Measurements from ENCODE around the gene PLTP. TPM values are rescaled to one million over a fixed set of nuclear protein-coding genes. Genes with fewer than 3 reads are reported as not detected.
A peak's percentile ranks its signal among the peaks of the same experiment; 100 is the strongest.

PLTP gene
- total and polyA plus RNA-seq, 2 of the 13 experiments (the other 11 are each of a cell fraction or from before 2014, with no cell fraction given), result 16.9 to 28.6 TPM

DNA sequence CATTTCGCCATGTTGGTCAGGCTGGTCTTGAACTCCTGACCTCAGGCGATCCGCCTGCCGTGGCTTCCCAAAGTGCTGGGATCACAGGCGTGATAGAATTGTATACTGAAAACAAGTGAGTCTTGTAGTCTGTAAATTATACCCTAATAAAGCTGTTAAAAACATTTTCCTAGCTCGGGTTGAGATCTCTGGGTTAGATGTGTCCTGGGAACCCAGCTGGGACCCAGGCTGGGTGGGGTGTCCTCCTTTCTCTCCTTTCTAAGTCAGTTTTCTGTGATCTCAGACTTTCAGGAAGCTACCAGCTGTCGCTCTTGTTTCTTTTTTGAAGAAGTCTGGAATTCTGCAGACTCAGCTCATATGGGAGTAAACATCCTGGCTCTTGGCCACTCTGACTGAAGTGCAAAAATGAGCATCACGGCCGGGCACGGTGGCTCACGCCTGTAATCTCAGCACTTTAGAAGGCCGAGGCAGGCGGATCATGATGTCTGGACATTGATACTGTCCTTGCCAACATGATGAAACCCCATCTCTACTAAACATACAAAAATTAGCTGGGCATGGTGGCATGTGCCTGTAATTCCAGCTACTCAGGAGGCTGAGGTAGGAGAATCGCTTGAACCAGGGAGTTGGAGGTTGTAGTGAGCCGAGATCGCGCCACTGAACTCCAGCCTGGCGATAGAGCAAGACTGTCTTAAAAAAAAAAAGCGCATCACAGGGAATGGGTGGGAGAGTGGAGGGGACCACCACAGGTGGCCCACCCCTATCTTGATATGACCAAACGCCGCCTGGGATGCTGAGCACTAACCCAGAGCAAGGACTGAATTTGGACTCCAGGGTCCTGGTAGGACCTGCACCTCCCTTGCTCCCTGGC, 12.7 kb upstream of the PLTP start (continued):
- no peak for TF ChIP-seq SCMH1 (CRISPR knock-in tag; IDR thresholded peaks at IDR 0.05; ENCODE audit: borderline replicate concordance)
- peak; percentile 57; the same call in 1 of the 2 replicates for TF ChIP-seq ZNF670 (CRISPR knock-in tag; IDR thresholded peaks at IDR 0.05; ENCODE audit: borderline replicate concordance)
- TF ChIP-seq, protein P1, sequence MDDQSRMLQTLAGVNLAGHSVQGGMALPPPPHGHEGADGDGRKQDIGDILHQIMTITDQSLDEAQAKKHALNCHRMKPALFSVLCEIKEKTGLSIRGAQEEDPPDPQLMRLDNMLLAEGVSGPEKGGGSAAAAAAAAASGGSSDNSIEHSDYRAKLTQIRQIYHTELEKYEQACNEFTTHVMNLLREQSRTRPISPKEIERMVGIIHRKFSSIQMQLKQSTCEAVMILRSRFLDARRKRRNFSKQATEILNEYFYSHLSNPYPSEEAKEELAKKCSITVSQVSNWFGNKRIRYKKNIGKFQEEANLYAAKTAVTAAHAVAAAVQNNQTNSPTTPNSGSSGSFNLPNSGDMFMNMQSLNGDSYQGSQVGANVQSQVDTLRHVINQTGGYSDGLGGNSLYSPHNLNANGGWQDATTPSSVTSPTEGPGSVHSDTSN (CRISPR knock-in tag; IDR thresholded peaks at IDR 0.05; ENCODE audit: borderline replicate concordance), result no peak
- no peak for TF ChIP-seq TBP (CRISPR knock-in tag; IDR thresholded peaks at IDR 0.05)
- no peak for TF ChIP-seq CBX1 (IDR thresholded peaks at IDR 0.05; ENCODE audit: low read depth)
- TF ChIP-seq, protein P2, sequence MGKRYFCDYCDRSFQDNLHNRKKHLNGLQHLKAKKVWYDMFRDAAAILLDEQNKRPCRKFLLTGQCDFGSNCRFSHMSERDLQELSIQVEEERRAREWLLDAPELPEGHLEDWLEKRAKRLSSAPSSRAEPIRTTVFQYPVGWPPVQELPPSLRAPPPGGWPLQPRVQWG (CRISPR knock-in tag; IDR thresholded peaks at IDR 0.05; ENCODE audit: borderline replicate concordance, low read depth), result 0 out of 2 replicates have a peak, but pooled peaks have one; percentile 27
- TF ChIP-seq ZNF773 (CRISPR knock-in tag; IDR thresholded peaks at IDR 0.05; ENCODE audit: borderline replicate concordance), result no peak
- no peak for TF ChIP-seq NFRKB (IDR thresholded peaks at IDR 0.05)
- TF ChIP-seq HOXA9 (CRISPR knock-in tag; IDR thresholded peaks at IDR 0.05; ENCODE audit: borderline replicate concordance), result no peak
- TF ChIP-seq, protein P3, sequence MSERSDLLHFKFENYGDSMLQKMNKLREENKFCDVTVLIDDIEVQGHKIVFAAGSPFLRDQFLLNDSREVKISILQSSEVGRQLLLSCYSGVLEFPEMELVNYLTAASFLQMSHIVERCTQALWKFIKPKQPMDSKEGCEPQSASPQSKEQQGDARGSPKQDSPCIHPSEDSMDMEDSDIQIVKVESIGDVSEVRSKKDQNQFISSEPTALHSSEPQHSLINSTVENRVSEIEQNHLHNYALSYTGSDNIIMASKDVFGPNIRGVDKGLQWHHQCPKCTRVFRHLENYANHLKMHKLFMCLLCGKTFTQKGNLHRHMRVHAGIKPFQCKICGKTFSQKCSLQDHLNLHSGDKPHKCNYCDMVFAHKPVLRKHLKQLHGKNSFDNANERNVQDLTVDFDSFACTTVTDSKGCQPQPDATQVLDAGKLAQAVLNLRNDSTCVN (CRISPR knock-in tag; IDR thresholded peaks at IDR 0.05; ENCODE audit: borderline replicate concordance), result peak; percentile 5; the same call in 1 of the 2 replicates
- TF ChIP-seq ZNF878 (CRISPR knock-in tag; IDR thresholded peaks at IDR 0.05), result no peak
- TF ChIP-seq SAP130 (CRISPR knock-in tag; IDR thresholded peaks at IDR 0.05; ENCODE audit: low read depth), result peak; percentile 65
- TF ChIP-seq, protein P4, sequence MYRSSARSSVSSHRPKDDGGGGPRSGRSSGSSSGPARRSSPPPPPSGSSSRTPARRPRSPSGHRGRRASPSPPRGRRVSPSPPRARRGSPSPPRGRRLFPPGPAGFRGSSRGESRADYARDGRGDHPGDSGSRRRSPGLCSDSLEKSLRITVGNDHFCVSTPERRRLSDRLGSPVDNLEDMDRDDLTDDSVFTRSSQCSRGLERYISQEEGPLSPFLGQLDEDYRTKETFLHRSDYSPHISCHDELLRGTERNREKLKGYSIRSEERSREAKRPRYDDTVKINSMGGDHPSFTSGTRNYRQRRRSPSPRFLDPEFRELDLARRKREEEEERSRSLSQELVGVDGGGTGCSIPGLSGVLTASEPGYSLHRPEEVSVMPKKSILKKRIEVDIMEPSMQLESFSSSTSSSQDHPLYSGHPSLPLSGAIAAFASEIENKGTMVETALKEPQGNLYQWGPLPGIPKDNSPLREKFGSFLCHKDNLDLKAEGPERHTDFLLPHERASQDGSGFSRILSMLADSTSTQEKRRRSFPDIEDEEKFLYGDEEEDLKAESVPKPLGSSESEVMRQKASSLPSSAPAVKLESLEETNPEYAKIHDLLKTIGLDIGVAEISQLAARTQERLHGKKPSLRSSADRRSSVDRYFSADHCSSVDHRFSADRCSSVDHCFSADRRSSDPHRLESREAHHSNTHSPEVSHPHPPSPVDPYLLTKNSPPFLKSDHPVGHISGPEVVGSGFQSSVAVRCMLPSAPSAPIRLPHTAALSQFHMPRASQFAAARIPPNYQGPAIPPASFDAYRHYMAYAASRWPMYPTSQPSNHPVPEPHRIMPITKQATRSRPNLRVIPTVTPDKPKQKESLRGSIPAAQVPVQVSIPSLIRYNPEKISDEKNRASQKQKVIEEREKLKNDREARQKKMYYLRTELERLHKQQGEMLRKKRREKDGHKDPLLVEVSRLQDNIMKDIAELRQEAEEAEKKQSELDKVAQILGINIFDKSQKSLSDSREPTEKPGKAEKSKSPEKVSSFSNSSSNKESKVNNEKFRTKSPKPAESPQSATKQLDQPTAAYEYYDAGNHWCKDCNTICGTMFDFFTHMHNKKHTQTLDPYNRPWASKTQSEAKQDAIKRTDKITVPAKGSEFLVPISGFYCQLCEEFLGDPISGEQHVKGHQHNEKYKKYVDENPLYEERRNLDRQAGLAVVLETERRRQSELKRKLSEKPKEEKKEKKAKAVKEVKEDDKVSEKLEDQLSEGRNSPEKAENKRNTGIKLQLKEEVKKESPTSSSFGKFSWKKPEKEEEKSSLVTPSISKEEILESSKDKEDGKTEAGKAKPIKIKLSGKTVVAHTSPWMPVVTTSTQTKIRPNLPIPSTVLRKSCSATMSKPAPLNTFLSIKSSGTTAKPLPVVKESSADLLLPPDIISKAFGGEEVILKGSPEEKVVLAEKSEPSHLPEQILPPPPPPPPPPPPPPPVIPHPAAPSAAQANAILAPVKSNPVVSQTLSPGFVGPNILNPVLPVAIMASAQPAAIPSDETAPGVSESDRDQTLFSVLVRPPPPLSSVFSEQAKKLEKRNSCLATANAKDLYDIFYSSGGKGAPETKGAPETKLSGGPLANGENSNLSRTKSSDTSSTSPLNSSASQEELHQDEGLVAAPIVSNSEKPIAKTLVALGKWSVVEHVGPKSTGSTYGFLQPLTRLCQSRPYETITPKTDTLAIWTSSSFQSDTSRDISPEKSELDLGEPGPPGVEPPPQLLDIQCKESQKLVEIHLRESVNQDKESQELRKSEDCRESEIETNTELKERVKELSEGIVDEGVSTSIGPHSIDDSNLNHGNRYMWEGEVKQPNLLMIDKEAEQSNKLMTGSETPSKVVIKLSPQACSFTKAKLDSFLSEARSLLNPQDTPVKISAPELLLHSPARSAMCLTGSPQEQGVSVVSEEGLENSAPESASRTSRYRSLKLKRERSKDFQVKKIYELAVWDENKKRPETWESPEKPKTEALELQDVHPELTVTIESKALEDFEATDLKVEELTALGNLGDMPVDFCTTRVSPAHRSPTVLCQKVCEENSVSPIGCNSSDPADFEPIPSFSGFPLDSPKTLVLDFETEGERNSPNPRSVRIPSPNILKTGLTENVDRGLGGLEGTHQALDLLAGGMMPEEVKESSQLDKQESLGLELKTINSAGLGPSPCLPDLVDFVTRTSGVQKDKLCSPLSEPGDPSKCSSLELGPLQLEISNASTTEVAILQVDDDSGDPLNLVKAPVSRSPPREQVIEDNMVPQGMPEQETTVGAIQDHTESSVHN (CRISPR knock-in tag; IDR thresholded peaks at IDR 0.05), result no peak

All from HepG2 (cell line).